Stimulated activated naive CD4-positive, alpha-beta T cell treated with Interleukin-2 at 50 U/mL for 16 hours (primary cell): ENCODE data around the gene TMED10.
"Not testable (repeated sequence)": the region's sequence is repeated elsewhere in the genome, so short reads cannot be mapped to it uniquely, and the experiment has no call there.

Experiments
- DNase-seq: peaks from one replicate; lab custom pipeline; 2025; lab: John Stamatoyannopoulos, UW

Gene TMED10

GRCh38 chr14:75158843-75159614, 17.4 kb downstream of the TMED10 start:
- DNase-seq, result no peak

GRCh38 chr14:75156901-75157300, 19.5 kb downstream of the TMED10 start:
- no peak for DNase-seq

- DNase-seq, result no peak
Observed at GRCh38 chr14:75156111-75156510, 20.3 kb downstream of the TMED10 start.

- DNase-seq, result no peak
Observed at GRCh38 chr14:75155169-75155568, 21.2 kb downstream of the TMED10 start.

GRCh38 chr14:75153295-75153694, 23.1 kb downstream of the TMED10 start:
- DNase-seq, result no peak

GRCh38 chr14:75151851-75152250, 24.6 kb downstream of the TMED10 start:
- no peak for DNase-seq

GRCh38 chr14:75150637-75151036, 25.8 kb downstream of the TMED10 start:
- DNase-seq, result not testable (repeated sequence)

GRCh38 chr14:75150150-75150549, 26.3 kb downstream of the TMED10 start:
- DNase-seq, result no peak

GRCh38 chr14:75147423-75148071, 28.9 kb downstream of the TMED10 start:
- no peak for DNase-seq

GRCh38 chr14:75144944-75145343, 31.5 kb downstream of the TMED10 start:
- DNase-seq, result no peak

- no peak for DNase-seq
Observed at GRCh38 chr14:75143761-75144527, 32.5 kb downstream of the TMED10 start.

- DNase-seq, result no peak
Observed at GRCh38 chr14:75142494-75142893, 33.9 kb downstream of the TMED10 start.

- no peak for DNase-seq
Observed at GRCh38 chr14:75141967-75142366, 34.4 kb downstream of the TMED10 start.

GRCh38 chr14:75141062-75141461, 35.4 kb downstream of the TMED10 start:
- no peak for DNase-seq

GRCh38 chr14:75140620-75141019, 35.8 kb downstream of the TMED10 start:
- DNase-seq, result no peak

GRCh38 chr14:75139185-75139584, 37.2 kb downstream of the TMED10 start:
- DNase-seq, result no peak

GRCh38 chr14:75138492-75138891, 37.9 kb downstream of the TMED10 start:
- DNase-seq, result no peak

- no peak for DNase-seq
Observed at GRCh38 chr14:75134644-75135043, 41.8 kb downstream of the TMED10 start.

GRCh38 chr14:75133597-75133996, 42.8 kb downstream of the TMED10 start:
- no peak for DNase-seq

- DNase-seq, result no peak
Observed at GRCh38 chr14:75132382-75133086, 43.9 kb downstream of the TMED10 start.

GRCh38 chr14:75128596-75128990, 47.8 kb downstream of the TMED10 start:
- DNase-seq, result no peak

- no peak for DNase-seq
Observed at GRCh38 chr14:75127903-75128595, 48.4 kb downstream of the TMED10 start.
